K562 (cell line): ENCODE data around the gene KCNN4.

Experiments
- HDAC2 ChIP-seq: fragments of 450-650 bp; IDR thresholded peaks from 2 replicates; pipeline ENCODE4 v1.6.1; 2016; ENCODE audit warnings: mild to moderate bottlenecking
- JUNB ChIP-seq: fragments of 450-650 bp; formaldehyde crosslinking; conservative IDR thresholded peaks from 2 replicates; pipeline ENCODE4 v1.4.0; 2020; ENCODE audit warnings: mild to moderate bottlenecking
- RBBP5 ChIP-seq: fragments of 200-600 bp; sonication (generic); IDR thresholded peaks from 2 replicates; pipeline ENCODE4 v1.6.1; 2012; ENCODE audit warnings: borderline replicate concordance, mild to moderate bottlenecking, low read length, control low read depth, inconsistent platforms; ENCODE audit not compliant: insufficient read depth, poor library complexity, severe bottlenecking
- U2AF1 ChIP-seq: fragments of 200-400 bp; formaldehyde crosslinking; optimal IDR thresholded peaks from 2 replicates; pipeline ENCODE3; 2017; ENCODE audit warnings: mild to moderate bottlenecking, low read depth, low read length, moderate library complexity
- TF ChIP-seq, protein P1 (sequence below): sonication (generic); formaldehyde crosslinking; IDR thresholded peaks from 2 replicates; pipeline ENCODE4 v1.4.0; 2020; ENCODE audit warnings: mild to moderate bottlenecking, missing genetic modification reagents
- TF ChIP-seq, protein P2 (sequence below): sonication (generic); formaldehyde crosslinking; IDR thresholded peaks from 2 replicates; pipeline ENCODE4 v1.9.0; 2022; ENCODE audit warnings: mild to moderate bottlenecking, missing genetic modification reagents

DNA sequence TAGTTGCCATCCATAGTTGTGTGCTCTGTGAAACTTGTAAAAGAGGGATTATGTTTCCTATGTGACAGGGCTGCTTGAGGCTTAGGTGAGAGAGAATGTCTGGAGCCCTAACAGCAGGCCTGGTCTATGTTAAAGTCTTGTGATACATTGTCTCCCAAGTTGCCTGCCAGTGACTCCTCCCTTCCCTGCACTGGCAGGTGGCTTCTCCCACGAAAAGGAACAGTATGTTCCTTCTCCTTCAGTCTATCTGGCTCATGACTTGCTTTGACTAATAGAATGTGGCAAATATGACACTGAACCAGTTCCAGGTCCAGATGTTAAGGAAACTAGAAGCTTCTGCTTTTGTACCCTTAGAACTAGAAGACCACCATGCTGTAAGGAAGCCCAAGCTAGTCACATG is 5.9 kb upstream of the KCNN4 start:
- TF ChIP-seq JUNB (CRISPR knock-in tag), result no peak
- no peak for TF ChIP-seq U2AF1
- TF ChIP-seq, protein P1, sequence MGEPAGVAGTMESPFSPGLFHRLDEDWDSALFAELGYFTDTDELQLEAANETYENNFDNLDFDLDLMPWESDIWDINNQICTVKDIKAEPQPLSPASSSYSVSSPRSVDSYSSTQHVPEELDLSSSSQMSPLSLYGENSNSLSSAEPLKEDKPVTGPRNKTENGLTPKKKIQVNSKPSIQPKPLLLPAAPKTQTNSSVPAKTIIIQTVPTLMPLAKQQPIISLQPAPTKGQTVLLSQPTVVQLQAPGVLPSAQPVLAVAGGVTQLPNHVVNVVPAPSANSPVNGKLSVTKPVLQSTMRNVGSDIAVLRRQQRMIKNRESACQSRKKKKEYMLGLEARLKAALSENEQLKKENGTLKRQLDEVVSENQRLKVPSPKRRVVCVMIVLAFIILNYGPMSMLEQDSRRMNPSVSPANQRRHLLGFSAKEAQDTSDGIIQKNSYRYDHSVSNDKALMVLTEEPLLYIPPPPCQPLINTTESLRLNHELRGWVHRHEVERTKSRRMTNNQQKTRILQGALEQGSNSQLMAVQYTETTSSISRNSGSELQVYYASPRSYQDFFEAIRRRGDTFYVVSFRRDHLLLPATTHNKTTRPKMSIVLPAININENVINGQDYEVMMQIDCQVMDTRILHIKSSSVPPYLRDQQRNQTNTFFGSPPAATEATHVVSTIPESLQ (CRISPR knock-in tag), result no peak
- TF ChIP-seq, protein P2, sequence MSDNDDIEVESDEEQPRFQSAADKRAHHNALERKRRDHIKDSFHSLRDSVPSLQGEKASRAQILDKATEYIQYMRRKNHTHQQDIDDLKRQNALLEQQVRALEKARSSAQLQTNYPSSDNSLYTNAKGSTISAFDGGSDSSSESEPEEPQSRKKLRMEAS, result no peak
- TF ChIP-seq RBBP5, result no peak
- no peak for TF ChIP-seq HDAC2
